Stimulated activated CD8-positive, alpha-beta memory T cell treated with anti-CD3 and anti-CD28 coated beads, Interleukin-12 subunit alpha, Interleukin-12 subunit beta, amount 100 ng/mL, for 1 hour (primary cell): ENCODE results near the gene PHF21A.

Source experiments
- DNase-seq: peaks from one replicate; pipeline ENCODE4 v3.0.0-alpha.2; 2020; ENCODE audit warnings: low read depth

The PHF21A gene

GRCh38 chr11:45884596-45885185 is 236.6 kb downstream of the PHF21A start:
- no peak for DNase-seq
